Body of pancreas (tissue), 4 donors: ENCODE data around the gene MYO9B. TPM values are rescaled to one million over a fixed set of nuclear protein-coding genes. Genes with fewer than 3 reads are reported as not detected.

Experiments
- ATAC-seq: fragments of 150-250 bp; one replicate; pipeline ENCODE4 v1.9.1; 2016
- DNase-seq, 4 donors: peaks; one replicate each; pipeline ENCODE4 v3.0.0-alpha.2; 2019
- H3K27ac ChIP-seq, 4 donors: fragments of 200-600 bp; sonication (generic); 1 replicate in 3 of 4; 2 replicates in 1 of 4; pipeline versions ENCODE4 v1.5.1 to v1.6.1; 2016 to 2019; ENCODE audit warnings: mild to moderate bottlenecking in 1 of 4, mixed read lengths in 1 of 4, moderate library complexity in 1 of 4
- H3K27me3 ChIP-seq, 2 donors: fragments of 200-600 bp; sonication (generic); one replicate each; pipeline ENCODE4 v1.6.0; 2016; ENCODE audit warnings: mild to moderate bottlenecking in 1 of 2
- H3K36me3 ChIP-seq, 2 donors: fragments of 200-600 bp; sonication (generic); replicated peaks in 1 of 2; 2 replicates each; pipeline ENCODE4 v1.5.1; 2016; ENCODE audit warnings: low read depth in 2 of 2; ENCODE audit not compliant: insufficient read depth in 1 of 2
- H3K4me1 ChIP-seq: fragments of 200-600 bp; sonication (generic); one replicate; pipeline ENCODE4 v1.6.0; 2016
- H3K4me3 ChIP-seq, 2 donors: fragments of 200-600 bp; sonication (generic); 1 replicate in 1 of 2; 2 replicates in 1 of 2; pipeline ENCODE4 v1.5.1; 2016 to 2019
- H3K9me3 ChIP-seq, 3 donors: fragments of 200-600 bp; sonication (generic); 1 replicate in 2 of 3; 2 replicates in 1 of 3; pipeline ENCODE4 v1.5.1; 2016
- POLR2A ChIP-seq, 3 donors: fragments of 450-650 bp; IDR thresholded peaks; one replicate each; pipeline ENCODE4 v1.6.1; 2016; ENCODE audit warnings: antibody characterized with exemption in 3 of 3, mild to moderate bottlenecking in 2 of 3
- WGBS, 2 donors: methylation state at CpG; one replicate each; pipeline ENCODE4 v1.1.5; 2017; 5-methylcytosine and 5-hydroxymethylcytosine counted together
- intact Hi-C: fragments of 100-400 bp; cut with DNase I; formaldehyde crosslinking; loops from one replicate; pipeline ENCODE4 v1.15.1; 2023
- total RNA-seq, 2 donors: library from RNA; depleted of rRNA; stranded (reverse); fragments of >200 nt; gene quantifications; one replicate each; pipeline ENCODE4 v1.1.0, GENCODE V29; 2016
- TF ChIP-seq, protein P1 (sequence below), 7 experiments: fragments of 450-650 bp in 4 of 7; fragments of 200-600 bp in 3 of 7; sonication (generic) in 3 of 7; IDR thresholded peaks; one replicate each; pipeline ENCODE4 v1.5.1; 2016 to 2019; ENCODE audit warnings: antibody characterized with exemption in 7 of 7

The MYO9B gene
- total RNA-seq, 2 donors from 2014 or later, result 26.2 to 56.0 TPM

DNA sequence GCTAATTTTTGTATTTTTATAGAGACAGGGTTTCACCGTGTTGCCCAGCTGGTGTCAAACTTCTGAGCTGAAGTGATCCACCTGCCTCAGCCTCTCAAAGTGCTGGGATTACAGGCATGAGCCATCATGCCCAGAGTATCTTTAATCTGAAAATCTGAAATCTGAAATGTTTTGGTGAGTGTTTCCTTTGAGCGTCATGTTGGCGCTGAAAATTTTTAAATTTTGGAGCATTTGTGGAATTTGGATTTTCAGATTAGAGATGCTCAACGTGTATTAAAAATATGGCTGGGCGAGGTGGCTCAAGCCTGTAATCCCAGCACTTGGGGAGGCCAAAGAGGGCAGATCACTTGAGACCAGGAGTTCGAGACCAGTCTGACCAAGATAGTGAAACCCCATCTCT, 43.8 kb upstream of the MYO9B start:
- Histone ChIP-seq H3K36me3 (no peaks in the 10 kb centered on the region), H3K4me3 (no peak overlapping the region), H3K9me3 (no peaks in the 10 kb centered on the region), H3K27ac (no peak overlapping the region), H3K4me1 (no peaks in the 10 kb centered on the region), H3K27me3 (no peaks in the 10 kb centered on the region)
- intact Hi-C loops, result no loop called here
- TF ChIP-seq POLR2A (IDR thresholded peaks at IDR 0.05), result no peak
- TF ChIP-seq, protein P1, sequence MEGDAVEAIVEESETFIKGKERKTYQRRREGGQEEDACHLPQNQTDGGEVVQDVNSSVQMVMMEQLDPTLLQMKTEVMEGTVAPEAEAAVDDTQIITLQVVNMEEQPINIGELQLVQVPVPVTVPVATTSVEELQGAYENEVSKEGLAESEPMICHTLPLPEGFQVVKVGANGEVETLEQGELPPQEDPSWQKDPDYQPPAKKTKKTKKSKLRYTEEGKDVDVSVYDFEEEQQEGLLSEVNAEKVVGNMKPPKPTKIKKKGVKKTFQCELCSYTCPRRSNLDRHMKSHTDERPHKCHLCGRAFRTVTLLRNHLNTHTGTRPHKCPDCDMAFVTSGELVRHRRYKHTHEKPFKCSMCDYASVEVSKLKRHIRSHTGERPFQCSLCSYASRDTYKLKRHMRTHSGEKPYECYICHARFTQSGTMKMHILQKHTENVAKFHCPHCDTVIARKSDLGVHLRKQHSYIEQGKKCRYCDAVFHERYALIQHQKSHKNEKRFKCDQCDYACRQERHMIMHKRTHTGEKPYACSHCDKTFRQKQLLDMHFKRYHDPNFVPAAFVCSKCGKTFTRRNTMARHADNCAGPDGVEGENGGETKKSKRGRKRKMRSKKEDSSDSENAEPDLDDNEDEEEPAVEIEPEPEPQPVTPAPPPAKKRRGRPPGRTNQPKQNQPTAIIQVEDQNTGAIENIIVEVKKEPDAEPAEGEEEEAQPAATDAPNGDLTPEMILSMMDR (IDR thresholded peaks at IDR 0.05), result no peak
- ATAC-seq, result no peak
- WGBS, 2 donors, result 72% methylated on average over 6 of the region's 6 CpGs
- DNase-seq, result no peak

GRCh38 chr19:17035842-17036424, 39.6 kb upstream of the MYO9B start:
- no peak overlapping the region for H3K27ac ChIP-seq
- TF ChIP-seq, protein P1 (IDR thresholded peaks at IDR 0.05), result no peak
- TF ChIP-seq POLR2A (IDR thresholded peaks at IDR 0.05), result no peak
- ATAC-seq (no peak), DNase-seq (peak in 2 of 4 donors; percentile 15 to 62)
- 70 to 73% methylated on average over 5 to 15 of the region's 15 CpGs for WGBS, 2 donors
- no peaks in the 10 kb centered on the region for H3K36me3 ChIP-seq
- no peak overlapping the region for H3K4me3 ChIP-seq
- intact Hi-C loops, result no loop called here
- no peaks in the 10 kb centered on the region for H3K9me3 ChIP-seq
- no peaks in the 10 kb centered on the region for H3K27me3 ChIP-seq
- no peaks in the 10 kb centered on the region for H3K4me1 ChIP-seq

- no peak for DNase-seq
- no peaks in the 10 kb centered on the region for H3K27me3 ChIP-seq
- no peak overlapping the region for H3K4me3 ChIP-seq
- TF ChIP-seq, protein P1 (IDR thresholded peaks at IDR 0.05), result no peak
- no peak for TF ChIP-seq POLR2A (IDR thresholded peaks at IDR 0.05)
- no peak for ATAC-seq
- 56 to 100% methylated on average over 1 to 4 of the region's 4 CpGs for WGBS, 2 donors
- H3K27ac ChIP-seq, result no peak overlapping the region
- no peaks in the 10 kb centered on the region for H3K4me1 ChIP-seq
- H3K36me3 ChIP-seq, result no peaks in the 10 kb centered on the region
- intact Hi-C loops, result no loop called here
- H3K9me3 ChIP-seq, result no peaks in the 10 kb centered on the region
These were observed 38.9 kb upstream of the MYO9B start for GRCh38 chr19:17036640-17037039.

DNA sequence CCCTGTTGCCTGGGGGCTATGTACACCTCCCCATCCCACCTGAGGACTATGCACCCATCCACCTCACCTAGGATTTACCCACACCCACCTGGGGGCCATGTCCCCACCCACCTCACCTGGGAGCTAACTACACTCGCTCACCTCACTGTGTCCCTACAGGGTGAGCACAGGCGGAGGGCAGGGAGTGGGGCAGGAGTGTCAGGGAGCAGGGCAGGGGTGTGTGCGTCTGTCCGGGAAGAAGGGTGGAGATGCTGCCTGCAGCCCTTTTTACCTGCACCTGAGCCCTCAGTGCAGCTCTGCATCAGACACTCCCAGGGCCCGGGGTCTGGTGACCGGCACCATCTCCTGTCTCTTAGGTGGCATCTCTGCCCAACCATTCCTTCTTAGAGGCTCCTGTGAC, 38.4 kb upstream of the MYO9B start:
- no peak overlapping the region for H3K27ac ChIP-seq
- intact Hi-C loops, result no loop called here
- no peaks in the 10 kb centered on the region for H3K9me3 ChIP-seq
- no peaks in the 10 kb centered on the region for H3K36me3 ChIP-seq
- H3K27me3 ChIP-seq, result no peaks in the 10 kb centered on the region
- ATAC-seq (no peak), DNase-seq (no peak)
- H3K4me3 ChIP-seq, result no peak overlapping the region
- no peaks in the 10 kb centered on the region for H3K4me1 ChIP-seq
- 62 to 83% methylated on average over 4 to 5 of the region's 6 CpGs for WGBS, 2 donors
- TF ChIP-seq, protein P1 (IDR thresholded peaks at IDR 0.05), result no peak
- no peak for TF ChIP-seq POLR2A (IDR thresholded peaks at IDR 0.05)

GRCh38 chr19:17037966-17038500, 37.5 kb upstream of the MYO9B start:
- DNase-seq, result no peak
- Histone ChIP-seq H3K4me3 (no peak overlapping the region), H3K4me1 (no peaks in the 10 kb centered on the region), H3K9me3 (no peaks in the 10 kb centered on the region), H3K36me3 (no peaks in the 10 kb centered on the region), H3K27me3 (no peaks in the 10 kb centered on the region), H3K27ac (no peak overlapping the region)
- WGBS, 2 donors, result 64 to 68% methylated on average over 7 to 15 of the region's 15 CpGs
- intact Hi-C loops, result no loop called here
- ATAC-seq, result no peak
- TF ChIP-seq, protein P1 (IDR thresholded peaks at IDR 0.05), result no peak
- no peak for TF ChIP-seq POLR2A (IDR thresholded peaks at IDR 0.05)
